PFSK-1 (cell line): Measurements from ENCODE around the gene COL12A1.

Experiments used
- FOXP2 ChIP-seq: optimal IDR thresholded peaks from 2 replicates; pipeline ENCODE3; 2011; ENCODE audit warnings: borderline replicate concordance, control low read depth, inconsistent platforms; ENCODE audit not compliant: insufficient read depth; ENCODE audit errors: extremely low read length, extremely low read depth
- POLR2AphosphoS5 ChIP-seq: IDR thresholded peaks from 2 replicates; pipeline ENCODE4 v1.6.1; 2012; ENCODE audit warnings: low read depth, mild to moderate bottlenecking, control low read depth, low read length, moderate library complexity
- SIN3A ChIP-seq: IDR thresholded peaks from 2 replicates; pipeline ENCODE4 v1.6.1; 2012; ENCODE audit warnings: mild to moderate bottlenecking, low read length, moderate library complexity, borderline replicate concordance; ENCODE audit not compliant: insufficient read depth
- TAF1 ChIP-seq: IDR thresholded peaks from 2 replicates; pipeline ENCODE4 v1.6.1; 2012; ENCODE audit warnings: low read length, control low read depth, borderline replicate concordance; ENCODE audit not compliant: insufficient read depth
- TF ChIP-seq, protein P1 (sequence below), 2 experiments: IDR thresholded peaks; 2 replicates each; pipeline versions ENCODE4 v1.6.1 to v1.8.0; 2011 to 2012; ENCODE audit warnings: low read depth in 2 of 2, low read length in 2 of 2, control low read depth in 1 of 2, inconsistent platforms in 1 of 2, mild to moderate bottlenecking in 1 of 2, moderate library complexity in 1 of 2; ENCODE audit not compliant: insufficient read depth in 1 of 2

The COL12A1 gene

DNA sequence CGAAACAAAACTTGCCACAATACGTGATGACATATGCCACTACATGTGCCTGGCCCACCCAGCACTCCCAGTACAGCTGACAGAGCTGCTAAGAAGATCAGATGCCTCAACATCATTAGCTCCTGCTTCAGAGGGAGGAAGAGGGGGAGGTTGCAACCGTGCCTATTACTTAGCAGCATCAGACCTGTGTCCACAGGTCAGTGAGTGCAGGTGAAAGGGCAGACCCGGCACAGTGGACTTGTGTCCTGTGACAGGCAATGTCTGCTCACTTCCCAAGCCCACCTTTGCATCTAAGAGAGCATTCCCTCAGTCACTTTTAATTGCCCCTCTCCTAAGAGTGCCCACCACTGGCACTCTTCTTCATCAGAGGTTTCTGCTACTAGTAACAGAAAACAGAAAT is 9.4 kb upstream of the COL12A1 start:
- TF ChIP-seq FOXP2: no peak
- TF ChIP-seq, protein P1, sequence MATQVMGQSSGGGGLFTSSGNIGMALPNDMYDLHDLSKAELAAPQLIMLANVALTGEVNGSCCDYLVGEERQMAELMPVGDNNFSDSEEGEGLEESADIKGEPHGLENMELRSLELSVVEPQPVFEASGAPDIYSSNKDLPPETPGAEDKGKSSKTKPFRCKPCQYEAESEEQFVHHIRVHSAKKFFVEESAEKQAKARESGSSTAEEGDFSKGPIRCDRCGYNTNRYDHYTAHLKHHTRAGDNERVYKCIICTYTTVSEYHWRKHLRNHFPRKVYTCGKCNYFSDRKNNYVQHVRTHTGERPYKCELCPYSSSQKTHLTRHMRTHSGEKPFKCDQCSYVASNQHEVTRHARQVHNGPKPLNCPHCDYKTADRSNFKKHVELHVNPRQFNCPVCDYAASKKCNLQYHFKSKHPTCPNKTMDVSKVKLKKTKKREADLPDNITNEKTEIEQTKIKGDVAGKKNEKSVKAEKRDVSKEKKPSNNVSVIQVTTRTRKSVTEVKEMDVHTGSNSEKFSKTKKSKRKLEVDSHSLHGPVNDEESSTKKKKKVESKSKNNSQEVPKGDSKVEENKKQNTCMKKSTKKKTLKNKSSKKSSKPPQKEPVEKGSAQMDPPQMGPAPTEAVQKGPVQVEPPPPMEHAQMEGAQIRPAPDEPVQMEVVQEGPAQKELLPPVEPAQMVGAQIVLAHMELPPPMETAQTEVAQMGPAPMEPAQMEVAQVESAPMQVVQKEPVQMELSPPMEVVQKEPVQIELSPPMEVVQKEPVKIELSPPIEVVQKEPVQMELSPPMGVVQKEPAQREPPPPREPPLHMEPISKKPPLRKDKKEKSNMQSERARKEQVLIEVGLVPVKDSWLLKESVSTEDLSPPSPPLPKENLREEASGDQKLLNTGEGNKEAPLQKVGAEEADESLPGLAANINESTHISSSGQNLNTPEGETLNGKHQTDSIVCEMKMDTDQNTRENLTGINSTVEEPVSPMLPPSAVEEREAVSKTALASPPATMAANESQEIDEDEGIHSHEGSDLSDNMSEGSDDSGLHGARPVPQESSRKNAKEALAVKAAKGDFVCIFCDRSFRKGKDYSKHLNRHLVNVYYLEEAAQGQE (IDR thresholded peaks at IDR 0.05; ENCODE audit: insufficient read depth in 1 of 2, low read depth in 2 of 2, low read length in 2 of 2): no peak
- no peak for TF ChIP-seq TAF1
- no peak for TF ChIP-seq POLR2AphosphoS5
- TF ChIP-seq SIN3A: no peak

DNA sequence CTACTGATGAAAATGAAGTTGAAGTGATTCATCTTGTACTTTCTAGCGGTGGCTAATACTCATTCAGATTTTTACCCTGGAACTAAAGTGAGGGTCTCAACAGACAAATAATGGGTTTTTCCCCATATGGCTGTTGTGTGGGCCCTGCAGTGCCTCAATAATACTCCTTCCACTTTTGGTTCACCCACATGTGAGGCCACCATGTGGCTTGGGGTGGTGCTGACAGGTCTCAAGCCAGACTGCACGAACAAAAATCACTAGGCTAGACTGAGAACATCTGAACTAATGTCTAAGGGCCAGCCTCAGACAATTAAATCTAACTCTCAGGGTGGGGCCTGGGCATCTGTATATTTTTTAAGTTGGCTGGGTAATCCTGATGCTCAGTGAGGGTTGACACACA is 7.9 kb upstream of the COL12A1 start:
- TF ChIP-seq POLR2AphosphoS5: no peak

DNA sequence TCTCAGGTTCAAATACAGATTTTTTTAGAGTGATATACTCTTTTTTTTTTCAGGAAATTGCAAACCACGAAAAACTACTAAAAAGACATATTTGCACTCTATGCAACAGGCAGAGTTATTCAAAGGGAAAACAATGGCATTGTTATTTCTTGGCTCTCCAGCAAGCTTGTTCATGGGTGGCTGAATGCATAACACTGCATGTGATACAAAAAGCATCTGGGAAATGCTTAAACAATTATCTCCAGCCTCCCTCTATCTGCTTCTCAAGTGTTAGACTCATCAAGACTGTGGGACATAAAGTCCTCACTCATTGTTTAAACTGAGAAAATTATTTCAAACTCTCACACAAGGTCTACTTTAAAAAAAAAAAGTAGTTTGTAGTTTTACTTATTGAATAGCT is 7.3 kb upstream of the COL12A1 start:
- TF ChIP-seq SIN3A: no peak
- TF ChIP-seq, protein P1 (IDR thresholded peaks at IDR 0.05; ENCODE audit: insufficient read depth in 1 of 2, low read depth in 2 of 2, low read length in 2 of 2): no peak
- TF ChIP-seq TAF1: no peak
- no peak for TF ChIP-seq POLR2AphosphoS5
- no peak for TF ChIP-seq FOXP2

DNA sequence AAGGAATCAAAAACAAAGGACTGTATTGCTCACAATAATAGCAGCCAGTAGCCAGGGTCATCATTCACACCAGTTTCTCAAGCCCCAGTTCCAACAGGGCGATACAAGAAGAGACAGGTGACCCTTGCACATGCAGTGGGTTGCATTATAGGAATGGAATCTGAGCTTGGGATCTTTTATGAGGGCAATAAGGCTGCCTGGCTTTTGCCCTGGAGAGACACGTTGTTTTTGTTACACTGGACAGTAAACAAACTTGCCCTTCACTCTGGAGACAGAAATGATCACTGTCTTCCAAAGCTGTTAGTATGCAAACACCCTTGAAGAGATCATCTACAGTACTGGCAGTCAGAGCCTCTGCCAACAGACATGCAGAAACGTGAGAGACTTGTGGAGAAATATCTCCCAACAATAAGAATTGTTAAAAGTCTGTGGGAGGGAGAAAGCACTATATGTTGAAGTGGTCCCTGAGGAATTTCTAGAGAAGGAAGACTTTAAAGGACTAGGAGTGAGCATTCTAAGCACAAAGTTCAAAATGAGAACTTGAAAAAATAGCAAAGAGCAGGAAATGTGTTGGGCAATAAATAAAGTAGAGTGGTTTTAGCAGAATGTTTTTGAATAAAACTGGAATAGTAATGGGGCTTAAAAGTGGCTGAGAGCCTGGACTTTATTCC is 6.2 kb upstream of the COL12A1 start:
- TF ChIP-seq FOXP2 (no peak), TAF1 (no peak), POLR2AphosphoS5 (no peak), SIN3A (no peak)

DNA sequence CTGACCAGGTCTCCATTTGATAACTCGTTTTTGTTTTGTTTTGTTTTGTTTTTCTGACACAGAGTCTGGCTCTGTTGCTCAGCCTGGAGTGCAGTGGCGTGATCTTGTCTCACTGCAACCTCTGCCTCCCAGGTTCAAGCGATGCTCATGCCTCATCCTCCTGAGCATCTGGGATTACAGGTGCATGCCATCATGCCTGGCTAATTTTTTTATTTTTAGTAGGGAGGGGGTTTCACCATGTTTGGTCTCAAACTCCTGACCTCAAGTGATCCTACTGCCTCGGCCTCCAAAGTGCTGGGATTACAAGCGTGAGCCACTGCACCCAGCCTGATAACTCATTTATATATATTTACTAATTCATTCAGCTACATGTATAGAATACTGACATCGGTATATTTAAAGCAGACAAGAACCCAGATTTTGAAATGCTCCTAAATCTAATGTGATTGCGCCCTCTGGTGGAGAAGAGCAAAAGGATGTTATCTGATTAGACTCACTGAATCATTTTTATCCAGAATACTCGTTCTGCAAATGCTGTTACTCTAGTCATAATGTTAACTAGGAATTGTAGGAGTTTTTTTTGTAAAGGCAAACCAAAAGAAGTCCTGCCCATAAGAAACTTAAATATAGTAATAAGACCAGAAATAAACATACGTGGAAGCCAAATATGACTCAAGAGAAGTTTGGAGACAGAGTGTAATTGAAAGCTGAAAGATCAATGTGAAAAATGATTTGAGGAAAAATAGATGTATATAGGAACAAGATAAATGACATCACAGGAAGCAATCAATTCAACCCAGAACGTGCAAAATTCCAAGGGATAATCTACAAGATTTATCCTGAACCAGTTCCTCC is 5.3 kb upstream of the COL12A1 start:
- TF ChIP-seq TAF1 (no peak), POLR2AphosphoS5 (no peak), FOXP2 (no peak), SIN3A (no peak)
- TF ChIP-seq, protein P1 (IDR thresholded peaks at IDR 0.05; ENCODE audit: insufficient read depth in 1 of 2, low read depth in 2 of 2, low read length in 2 of 2): no peak

DNA sequence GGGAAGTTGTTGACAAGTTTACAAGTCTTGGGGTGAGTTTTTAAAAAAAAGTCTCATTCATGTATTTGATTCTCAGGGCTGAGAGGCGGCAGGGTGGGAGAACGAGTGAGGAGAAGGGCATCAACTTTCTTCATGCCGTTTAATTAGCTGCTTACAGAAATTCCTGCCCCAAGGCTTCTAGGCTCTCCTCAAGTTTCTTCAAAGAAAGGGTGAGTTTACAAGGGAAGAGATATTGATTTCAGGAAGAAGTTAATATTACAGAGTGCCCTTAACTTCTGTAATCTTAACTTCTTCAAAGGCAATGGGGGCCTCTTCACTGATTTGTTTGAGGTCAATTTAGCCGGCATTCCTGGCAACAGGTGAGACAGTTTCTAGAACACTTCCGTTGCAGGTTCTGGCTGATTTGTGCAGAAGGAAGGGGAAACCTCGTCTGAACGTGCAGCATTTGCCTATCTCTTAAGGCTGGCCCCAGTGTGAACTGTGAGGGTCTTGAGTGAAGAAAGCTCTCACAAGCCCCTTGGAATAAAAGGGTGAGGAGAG is 3.4 kb upstream of the COL12A1 start:
- TF ChIP-seq TAF1: no peak
- TF ChIP-seq SIN3A: no peak
- TF ChIP-seq, protein P1 (IDR thresholded peaks at IDR 0.05; ENCODE audit: insufficient read depth in 1 of 2, low read depth in 2 of 2, low read length in 2 of 2): no peak
- no peak for TF ChIP-seq POLR2AphosphoS5
- TF ChIP-seq FOXP2: no peak
